ENCODE measurements around the gene PRM3. TPM values are rescaled to one million over a fixed set of nuclear protein-coding genes. Genes with fewer than 3 reads are reported as not detected.
A peak's percentile ranks its signal among the peaks of the same experiment; 100 is the strongest.

Gene PRM3
- total and polyA plus RNA-seq, 2 donors (not counting 1 experiment from before 2014, with no cell fraction given): not detected

- ChIA-PET CTCF (interaction anchor here (0.6 to 10.3 kb wide), 57 partner anchors 10 to 374 kb away, joined by 3 to 223 read pairs (median 4); partner anchors contain the start of gene TNP2), POLR2A (interaction anchor here (0.5 to 5.8 kb wide), 42 partner anchors 8 to 559 kb away, joined by 3 to 89 read pairs (median 4); partner anchors contain the start of gene PRM3)
- Mint-ChIP-seq H3K9me3 (ENCODE audit: insufficient read depth) (no peaks in the 10 kb centered on the region), H3K4me1 (peaks cover 53% of the 10 kb centered on the region), H3K27me3 (no peaks in the 10 kb centered on the region), H3K27ac (peak within 1 kb of the TSS; percentile 99), H3K4me3 (peak within 1 kb of the TSS; percentile 99)
- peak within 1 kb of the TSS; percentile 98 for H3K4me2 ChIP-seq (replicated peaks; ENCODE audit: low read depth, low read length, poor library complexity, severe bottlenecking)
- no peaks in the 10 kb centered on the region for H3K27me3 ChIP-seq (replicated peaks in 1 of 4; ENCODE audit: control extremely low read depth in 1 of 4, control insufficient read depth in 3 of 4, insufficient read depth in 4 of 4, low read length in 3 of 4)
- H3K4me3 ChIP-seq (ENCODE audit: control extremely low read depth in 1 of 5, extremely low read depth in 1 of 5, insufficient read depth in 1 of 5, low read depth in 2 of 5, low read length in 4 of 5): peak within 1 kb of the TSS; percentile 65 to 90 (median 72)
- TF ChIP-seq EZH2 (IDR thresholded peaks at IDR 0.05; ENCODE audit: borderline replicate concordance, insufficient read depth, low read depth, low read length, poor library complexity, severe bottlenecking): no peak
- TF ChIP-seq CTCF (IDR thresholded peaks at IDR 0.05): peak; percentile 86
- H3K79me2 ChIP-seq (ENCODE audit: control insufficient read depth, insufficient read depth, low read length): peaks cover 20% of the 10 kb centered on the region
- peaks cover 2 to 17% of the 10 kb centered on the region in 2 experiments for H3K36me3 ChIP-seq (replicated peaks in 1 of 2; ENCODE audit: control extremely low read depth in 1 of 2, control insufficient read depth in 1 of 2, extremely low read depth in 1 of 2, insufficient read depth in 2 of 2, low read length in 1 of 2)
- DNase-seq: peak; percentile 92
- WGBS (ENCODE audit: insufficient coverage): under 1% methylated on average over 99 of the region's 100 CpGs
- ATAC-seq (ENCODE audit: low read depth): peak; percentile 70
- H3K9me3 ChIP-seq (ENCODE audit: control extremely low read depth in 1 of 3, control insufficient read depth in 2 of 3, insufficient read depth in 1 of 3, low read length in 2 of 3): no peaks in the 10 kb centered on the region
- H3K9ac ChIP-seq (ENCODE audit: low read length): peak within 1 kb of the TSS; percentile 91
- intact Hi-C loops (cut with micrococcal nuclease): loop anchor here (1.0 to 10.0 kb wide), 10 partner anchors 31 to 659 kb away; partner anchors contain the start of genes GSPT1 and NUBP1
- H3K27ac ChIP-seq (ENCODE audit: low read length in 2 of 2): peak within 1 kb of the TSS; percentile 86 to 90
- peak within 1 kb of the TSS; percentile 97 for H2AFZ ChIP-seq (ENCODE audit: insufficient read depth, low read depth, low read length, poor library complexity, severe bottlenecking)
- H3K4me1 ChIP-seq (ENCODE audit: control insufficient read depth in 2 of 2, insufficient read depth in 2 of 2, low read length in 2 of 2): peaks cover 50 to 62% of the 10 kb centered on the region in 2 donors
- H4K20me1 ChIP-seq (ENCODE audit: control insufficient read depth, insufficient read depth, low read length, poor library complexity, severe bottlenecking): peaks cover 44% of the 10 kb centered on the region
Measured at GRCh38 chr16:11255737-11256660, 17.4 kb downstream of the PRM3 start, which contains the start of gene SOCS1. Gene SOCS1, minus strand, starts transcription at chr16:11256204. Its CDS starts 726 bp downstream, at chr16:11255478.

All from B cell (primary cell).